Erythroblast (primary cell): ENCODE measurements around the gene C9orf50.
A peak's percentile ranks its signal among the peaks of the same experiment; 100 is the strongest.
"Not testable (repeated sequence)": the region's sequence is repeated elsewhere in the genome, so short reads cannot be mapped to it uniquely, and the experiment has no call there.

Experiments
- DNase-seq, 2 experiments: peaks; one replicate each; lab custom pipeline; 2025; lab: John Stamatoyannopoulos, UW
- GATA1 ChIP-seq: IDR thresholded peaks from 2 replicates; pipeline ENCODE4 v1.6.1; 2011; ENCODE audit warnings: low read depth, mild to moderate bottlenecking, control low read depth, low read length, moderate library complexity
- POLR2A ChIP-seq: IDR thresholded peaks from 2 replicates; pipeline ENCODE4 v1.6.1; 2011; ENCODE audit warnings: mild to moderate bottlenecking, low read length

The C9orf50 gene

DNA sequence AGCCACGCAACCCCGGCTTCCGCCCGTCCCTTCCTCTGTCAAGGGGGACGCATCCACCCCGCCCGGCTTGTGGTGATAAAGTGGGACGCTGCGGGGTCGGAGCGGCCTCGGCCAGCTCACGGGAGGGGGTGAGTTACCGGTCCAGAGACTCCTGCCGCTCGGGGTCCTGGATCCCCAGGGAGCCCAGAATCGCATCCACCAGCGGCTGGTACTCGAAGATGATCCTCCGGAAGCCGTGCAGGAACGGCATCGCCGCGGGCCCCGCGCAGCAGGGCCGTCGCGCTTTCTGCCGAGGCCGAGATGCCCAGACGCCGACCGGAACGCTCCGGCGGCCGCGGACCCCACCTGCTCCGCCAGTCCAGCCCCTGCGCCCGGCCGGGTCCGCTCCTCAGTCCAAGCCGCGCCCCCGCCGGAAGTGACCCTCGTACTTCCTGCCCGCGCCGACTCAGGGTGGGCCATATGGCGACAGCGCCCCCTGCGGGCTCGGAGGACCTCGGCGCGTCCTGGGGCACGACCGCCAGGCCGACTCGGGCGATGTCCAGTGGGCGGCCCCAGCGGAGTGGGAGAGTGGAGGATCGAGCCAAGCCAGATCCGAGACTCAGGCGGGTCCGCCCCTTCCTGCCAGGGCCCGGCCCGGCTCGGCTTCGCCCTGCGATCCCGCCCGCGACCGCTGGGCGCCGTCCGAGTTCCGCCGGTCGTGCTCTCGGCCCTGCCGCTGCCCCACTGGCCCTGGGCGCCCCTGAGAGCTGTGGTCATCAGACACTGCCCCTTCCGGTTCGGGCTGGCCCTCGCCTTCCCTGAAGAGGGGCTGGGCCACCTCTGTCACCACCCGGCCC is 21.1 kb upstream of the C9orf50 start, which contains the start of gene ASB6:
ASB6 (minus strand) TSS at position 402 of the 836 bp plus-strand sequence; CDS start at position 250, 152 bp downstream.
- TF ChIP-seq POLR2A (peak; percentile 77), GATA1 (no peak)
- peak; percentile 98 to 99 for DNase-seq

DNA sequence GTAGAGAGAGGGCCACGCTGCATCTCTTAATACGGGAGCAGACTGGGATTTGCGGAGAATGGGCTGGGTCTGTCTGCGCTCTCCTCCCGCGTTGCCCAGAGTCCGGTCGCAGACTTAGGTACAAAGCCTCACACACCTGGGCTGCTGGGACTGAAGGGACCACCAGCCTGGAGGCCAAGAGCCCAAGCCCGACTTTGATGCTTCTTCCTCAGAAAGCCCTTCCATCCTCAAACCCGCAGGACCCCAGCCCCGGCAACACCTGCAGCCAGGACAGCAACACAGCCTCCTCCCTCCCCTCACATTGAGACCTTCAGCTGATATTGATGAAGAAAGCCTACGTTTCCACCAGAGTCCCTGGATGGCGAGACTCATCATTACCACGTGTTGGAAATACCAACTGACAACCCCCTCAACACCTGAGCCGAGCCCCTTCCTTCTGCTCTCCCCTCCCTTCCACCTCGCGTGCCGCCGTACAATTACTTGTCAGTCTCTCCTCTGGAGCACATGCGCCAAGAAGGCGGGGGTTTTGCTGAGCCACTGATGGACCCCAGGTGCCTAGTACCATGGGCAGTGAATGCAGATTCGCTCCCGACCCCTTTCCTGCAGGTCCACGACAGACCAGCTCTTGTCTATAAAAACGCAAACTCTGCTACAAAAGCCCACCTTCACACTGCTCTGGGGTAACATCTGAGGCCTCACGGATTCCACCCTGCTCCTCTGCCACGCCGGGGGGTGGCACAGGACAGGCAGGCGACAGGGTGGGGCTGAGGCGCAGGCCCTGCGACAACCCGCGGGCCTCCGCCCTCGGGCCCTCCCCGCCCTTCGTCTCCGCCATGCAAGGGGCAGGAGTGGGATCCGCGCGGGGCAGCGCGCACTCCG is 20.2 kb upstream of the C9orf50 start:
- DNase-seq, result peak; percentile 74 to 79
- no peak for TF ChIP-seq GATA1
- no peak for TF ChIP-seq POLR2A

DNA sequence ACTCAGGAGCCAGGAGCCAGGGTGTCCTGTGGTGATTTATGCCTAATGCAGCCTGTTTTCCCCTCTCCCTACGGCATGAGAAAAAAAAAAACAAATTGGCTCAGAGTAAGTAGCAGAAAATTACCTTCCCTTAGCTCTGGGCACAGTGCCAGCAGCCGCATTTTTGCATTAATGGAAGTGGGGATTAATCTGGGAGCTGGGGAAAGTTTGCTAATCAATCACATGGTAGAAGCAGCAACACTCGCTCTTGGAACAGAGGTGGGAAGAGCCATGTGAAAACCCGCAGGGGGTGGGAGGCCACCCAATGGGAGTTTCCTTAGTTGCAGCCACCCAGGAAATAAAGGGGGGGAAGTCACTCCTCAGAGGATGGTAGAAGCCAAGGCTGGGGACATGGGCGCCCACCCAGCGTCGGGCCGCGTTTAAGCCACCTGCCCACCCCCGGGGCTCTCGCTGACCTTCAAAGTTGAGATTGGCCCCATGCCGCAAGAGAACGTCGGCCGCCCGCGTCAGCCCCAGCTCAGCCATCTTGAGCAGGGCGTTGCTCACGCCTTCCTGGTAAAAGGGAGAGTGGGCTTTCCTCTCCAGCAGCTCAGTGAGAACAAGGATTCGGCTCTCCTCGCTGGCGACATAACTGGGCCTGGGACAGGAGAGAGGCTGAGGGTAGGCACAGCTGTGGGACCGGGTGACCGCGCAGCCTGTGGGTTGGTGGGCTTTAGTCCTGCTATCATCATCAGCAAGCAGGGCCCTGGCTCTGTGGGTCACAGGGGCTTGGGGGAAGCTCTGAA is 19.4 kb upstream of the C9orf50 start:
- no peak for DNase-seq

DNA sequence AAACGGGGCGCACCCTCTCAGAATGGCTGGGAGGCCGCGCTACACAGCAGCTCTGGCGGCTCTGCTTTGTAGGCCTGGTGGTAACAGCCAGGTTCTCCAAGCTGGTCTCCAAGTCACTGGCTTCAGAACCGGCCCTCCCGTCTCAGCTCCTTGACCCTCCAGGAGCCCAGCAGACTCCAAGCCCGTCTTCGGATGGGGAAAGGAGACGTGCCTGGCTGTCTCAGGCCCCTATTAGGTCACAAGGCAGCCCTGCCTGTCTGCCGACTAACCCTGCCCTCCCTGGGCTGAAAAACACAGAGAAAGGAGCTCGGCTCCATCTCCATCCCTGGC is 18.8 kb upstream of the C9orf50 start:
- DNase-seq, result no peak
- TF ChIP-seq GATA1, result no peak
- no peak for TF ChIP-seq POLR2A

More for the DNA sequence above, 19.4 kb upstream of the C9orf50 start:
- TF ChIP-seq POLR2A (no peak), GATA1 (no peak)

DNA sequence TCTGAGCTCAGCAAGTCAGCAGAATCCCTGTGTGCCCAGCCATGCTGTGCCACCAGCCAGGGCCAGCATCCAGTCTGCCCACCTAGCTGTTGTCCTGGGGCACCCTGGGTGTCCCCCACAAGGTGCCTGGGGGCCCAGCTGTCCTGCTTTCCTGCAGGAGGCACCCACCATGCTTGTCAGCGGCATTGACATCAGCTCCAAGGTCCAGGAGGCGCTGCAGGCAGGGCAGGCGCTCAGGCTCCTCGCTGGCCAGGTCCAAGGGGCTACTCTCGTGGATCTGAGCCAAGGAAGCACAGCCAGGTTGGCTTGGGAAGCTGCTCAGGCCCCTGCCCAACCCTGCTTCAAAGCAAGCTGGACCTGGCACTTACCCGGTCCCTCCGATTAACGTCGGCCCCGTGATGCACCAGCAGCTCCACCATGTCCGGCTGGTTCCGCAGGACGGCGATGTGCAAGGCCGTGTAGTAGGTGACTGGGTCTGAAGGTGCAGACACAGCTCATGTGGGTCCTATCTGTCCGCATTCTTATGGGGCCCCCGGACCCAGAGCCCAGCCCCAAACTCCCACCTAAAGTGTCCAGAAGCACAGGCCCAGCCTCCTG is 18.2 kb upstream of the C9orf50 start:
- no peak for DNase-seq

DNA sequence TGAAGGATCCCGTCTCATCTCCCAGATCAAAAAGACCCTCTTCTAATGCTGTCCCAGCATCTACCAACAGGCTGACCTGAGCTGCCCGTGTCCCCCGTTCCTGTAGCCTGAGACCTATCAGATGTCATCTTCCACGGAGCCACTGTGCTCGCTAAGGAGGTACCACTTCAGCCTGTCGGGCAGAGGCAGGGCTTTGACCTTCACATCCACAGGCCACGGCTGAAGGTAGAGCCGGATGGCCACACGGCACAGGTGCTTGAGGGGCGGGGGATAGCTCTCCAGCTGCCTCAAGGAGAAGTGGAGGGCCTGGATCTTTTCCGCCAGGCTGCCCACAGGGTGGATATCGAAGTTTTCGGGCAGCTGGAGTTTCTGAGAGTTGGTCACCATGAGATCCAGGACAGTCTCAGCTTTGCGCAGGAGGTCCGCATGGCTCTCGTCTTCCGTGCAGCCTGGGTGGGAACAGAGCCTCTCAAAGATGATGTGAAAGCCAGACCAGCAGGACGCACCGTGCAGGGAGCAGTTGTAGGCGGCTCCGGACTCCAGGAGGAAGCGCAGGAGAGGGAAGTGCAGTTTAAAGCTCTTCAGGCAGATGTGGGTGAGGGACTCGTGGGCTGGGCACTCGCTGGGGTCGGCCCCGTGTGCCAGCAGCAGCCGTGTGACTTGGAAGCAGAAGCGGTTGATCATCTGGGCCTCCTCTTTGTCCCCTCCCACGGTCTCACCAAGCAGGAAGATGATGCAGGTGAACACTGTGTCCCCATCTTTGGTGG is 17.0 kb upstream of the C9orf50 start:
- TF ChIP-seq GATA1 (no peak), POLR2A (no peak)
- no peak for DNase-seq

More for the DNA sequence above, 18.2 kb upstream of the C9orf50 start:
- TF ChIP-seq POLR2A (no peak), GATA1 (no peak)

DNA sequence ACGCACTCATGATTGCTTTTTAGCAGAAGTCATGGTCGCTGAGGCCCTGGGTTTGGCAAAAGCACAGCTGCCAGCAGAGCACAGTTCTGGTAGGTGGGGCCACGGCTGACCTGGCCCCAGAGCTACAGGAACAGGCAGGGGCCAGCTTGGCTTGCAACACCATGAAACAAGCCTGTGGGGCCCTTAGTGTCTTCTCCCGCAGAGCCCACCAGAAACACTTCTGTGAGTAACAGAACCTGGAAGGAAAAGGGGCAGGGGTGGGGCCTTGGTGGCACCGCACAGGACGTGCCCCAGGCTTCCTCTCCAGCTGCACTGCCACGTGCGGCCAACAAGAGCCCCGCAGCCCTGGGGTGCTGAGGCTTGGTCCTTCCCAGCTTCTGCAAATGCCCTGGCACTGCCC is 16.2 kb upstream of the C9orf50 start:
- no peak for TF ChIP-seq POLR2A
- TF ChIP-seq GATA1, result no peak
- DNase-seq, result no peak

DNA sequence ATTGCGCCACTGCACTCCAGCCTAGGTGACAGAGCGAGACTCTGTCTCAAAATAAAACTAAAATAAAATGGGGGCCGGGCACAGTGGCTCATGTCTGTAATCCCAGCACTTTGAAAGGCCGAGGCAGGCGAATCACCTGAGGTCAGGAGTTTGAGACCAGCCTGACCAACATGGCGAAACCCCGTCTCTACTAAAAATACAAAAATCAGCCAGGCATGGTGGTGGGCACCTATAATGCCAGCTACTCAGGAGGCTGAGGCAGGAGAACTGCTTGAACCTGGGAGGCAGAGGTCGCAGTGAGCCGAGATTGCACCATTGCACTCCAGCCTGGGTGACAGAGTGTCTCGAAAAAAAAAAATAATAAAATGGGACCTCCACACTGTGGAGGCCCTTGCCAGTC is 15.4 kb upstream of the C9orf50 start:
- DNase-seq, result not testable (repeated sequence)

DNA sequence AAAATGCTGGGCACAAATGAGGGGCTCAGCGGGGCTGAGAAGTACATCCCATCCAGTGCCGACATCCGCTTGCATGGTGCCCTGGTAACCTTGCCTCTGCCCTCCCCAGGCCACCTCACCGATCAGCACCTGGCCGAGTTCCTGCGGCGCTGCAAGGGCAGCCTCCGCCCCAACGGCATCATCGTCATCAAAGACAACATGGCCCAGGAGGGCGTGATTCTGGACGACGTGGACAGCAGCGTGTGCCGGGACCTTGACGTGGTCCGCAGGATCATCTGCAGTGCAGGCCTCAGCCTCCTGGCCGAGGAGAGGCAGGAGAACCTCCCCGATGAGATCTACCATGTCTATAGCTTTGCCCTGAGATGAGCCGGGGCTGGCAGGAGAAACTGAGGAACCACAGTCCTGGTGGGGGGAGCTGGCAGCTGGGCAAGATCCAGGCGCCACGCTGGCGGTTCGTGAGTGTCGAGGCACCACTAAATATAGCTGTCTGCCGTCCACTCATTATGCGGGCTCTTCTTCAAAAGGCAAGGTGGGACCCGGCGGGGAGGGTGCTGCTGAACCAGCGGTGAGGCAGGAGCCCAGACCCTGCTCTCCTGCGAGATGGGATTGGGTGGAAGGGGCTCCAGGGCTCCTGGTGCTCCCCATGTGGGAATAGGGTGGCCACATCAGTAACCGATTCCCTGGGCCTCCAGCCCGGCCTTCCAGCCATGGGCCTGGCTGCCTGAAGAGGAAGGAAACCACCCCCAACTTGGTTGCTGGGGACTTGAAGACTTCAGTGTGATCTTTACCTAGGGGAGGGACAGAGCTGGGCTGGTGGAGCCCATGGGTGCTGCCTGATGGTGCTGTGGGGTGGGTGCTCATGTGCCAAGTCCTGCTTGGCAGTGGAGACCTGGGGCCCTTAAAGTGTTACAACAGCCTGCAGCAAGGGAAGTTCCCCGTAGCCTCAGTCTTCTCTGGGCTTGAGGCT is 14.5 kb upstream of the C9orf50 start:
- TF ChIP-seq POLR2A (no peak), GATA1 (no peak)
- DNase-seq, result no peak

DNA sequence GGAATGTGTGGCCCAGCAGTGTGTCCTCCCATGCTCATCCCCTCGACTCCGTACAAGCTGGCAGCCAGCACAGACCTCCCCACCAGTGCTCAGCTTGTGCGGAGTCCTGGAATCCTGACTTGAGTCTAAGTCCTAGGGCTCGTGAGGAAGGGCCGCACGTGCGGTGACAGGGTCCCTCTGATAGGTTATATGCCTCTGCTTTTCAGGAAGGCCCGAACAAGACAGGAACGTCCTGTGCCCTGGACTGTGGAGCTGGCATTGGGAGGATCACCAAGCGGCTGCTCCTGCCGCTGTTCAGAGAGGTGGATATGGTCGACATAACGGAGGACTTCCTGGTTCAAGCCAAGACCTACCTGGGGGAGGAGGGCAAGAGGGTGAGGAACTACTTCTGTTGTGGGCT is 12.9 kb upstream of the C9orf50 start:
- DNase-seq, result no peak
- TF ChIP-seq POLR2A (no peak), GATA1 (no peak)

DNA sequence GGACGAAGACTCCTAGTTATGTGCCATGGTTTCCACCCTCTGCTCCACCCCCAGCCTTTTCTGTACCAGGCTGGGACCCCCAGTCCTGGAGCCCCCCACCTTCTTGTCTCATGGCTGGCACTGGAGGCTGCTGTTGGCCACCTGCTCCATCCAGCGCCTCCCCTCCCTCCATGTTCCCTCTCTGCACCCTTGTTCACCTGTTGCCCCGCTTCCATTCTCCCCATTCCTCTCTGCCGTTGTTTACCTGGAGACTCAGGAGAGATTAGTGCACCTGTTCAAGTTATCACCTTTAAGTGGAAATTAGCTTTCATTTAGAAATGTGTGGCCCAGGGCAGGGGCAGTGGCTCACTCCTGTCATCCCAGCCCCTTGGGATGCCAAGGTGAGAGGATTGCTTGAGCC is 12.3 kb upstream of the C9orf50 start:
- TF ChIP-seq GATA1, result no peak
- no peak for DNase-seq
